H1 (cell line): ENCODE measurements around the gene TXNIP.

Source experiments
- BRCA1 ChIP-seq: IDR thresholded peaks from 2 replicates; pipeline ENCODE4 v1.6.1; 2012; ENCODE audit warnings: low read depth, low read length, improper control_type of control experiment
- CBX8 ChIP-seq: fragments of 300-800, 300-1000 bp; sonication (generic); IDR thresholded peaks from 2 replicates; pipeline ENCODE4 v1.7.1; 2016; ENCODE audit warnings: low read depth, low read length, borderline replicate concordance
- CEBPB ChIP-seq: IDR thresholded peaks from 2 replicates; pipeline ENCODE4 v1.6.1; 2012; ENCODE audit warnings: low read depth, low read length
- CTCF ChIP-seq, 3 experiments: IDR thresholded peaks; 1 replicate in 2 of 3; 2 replicates in 1 of 3; pipeline versions ENCODE4 v1.5.1 to v1.6.1; 2011; ENCODE audit warnings: low read length in 3 of 3, mild to moderate bottlenecking in 3 of 3, inconsistent platforms in 2 of 3, low read depth in 1 of 3, moderate library complexity in 1 of 3; ENCODE audit not compliant: insufficient read depth in 1 of 3; ENCODE audit errors: control extremely low read depth in 1 of 3
- E2F6 ChIP-seq: IDR thresholded peaks from 2 replicates; pipeline ENCODE4 v1.6.1; 2012; ENCODE audit warnings: inconsistent platforms
- EP300 ChIP-seq, 2 experiments: IDR thresholded peaks; 1 replicate in 1 of 2; 2 replicates in 1 of 2; pipeline ENCODE4 v1.6.1; 2011 to 2012; ENCODE audit warnings: low read depth in 2 of 2, low read length in 2 of 2, mild to moderate bottlenecking in 2 of 2, borderline replicate concordance in 1 of 2, inconsistent platforms in 1 of 2, moderate library complexity in 1 of 2
- EZH2 ChIP-seq: fragments of 200-600 bp; sonication (generic); IDR thresholded peaks from 2 replicates; pipeline ENCODE4 v1.7.1; 2012; ENCODE audit warnings: low read depth, mild to moderate bottlenecking, moderate library complexity, low read length, inconsistent platforms; ENCODE audit not compliant: severe bottlenecking
- MAFK ChIP-seq: IDR thresholded peaks from 2 replicates; pipeline ENCODE4 v1.6.1; 2012; ENCODE audit warnings: low read depth, mild to moderate bottlenecking, improper control_type of control experiment, low read length
- POLR2AphosphoS5 ChIP-seq: IDR thresholded peaks from 2 replicates; pipeline ENCODE4 v1.6.1; 2011; ENCODE audit warnings: low read depth, low read length
- SP2 ChIP-seq: IDR thresholded peaks from 2 replicates; pipeline ENCODE4 v1.6.1; 2012; ENCODE audit warnings: mild to moderate bottlenecking, low read length, inconsistent platforms
- ZNF274 ChIP-seq: IDR thresholded peaks from 2 replicates; pipeline ENCODE4 v1.7.0; 2012; ENCODE audit warnings: low read length, borderline replicate concordance; ENCODE audit errors: extremely low read depth
- TF ChIP-seq, protein P1 (sequence below): IDR thresholded peaks from 2 replicates; pipeline ENCODE4 v1.6.1; 2012; ENCODE audit warnings: inconsistent platforms

GRCh38 chr1:145963265-145964019 lies 32.9 kb downstream of the TXNIP start:
- no peak for TF ChIP-seq E2F6
- no peak for TF ChIP-seq CTCF (IDR thresholded peaks at IDR 0.05; ENCODE audit: control extremely low read depth in 1 of 3, insufficient read depth in 1 of 3, low read depth in 1 of 3, low read length in 3 of 3)
- TF ChIP-seq EP300 (IDR thresholded peaks at IDR 0.05; ENCODE audit: borderline replicate concordance in 1 of 2, low read depth in 2 of 2, low read length in 2 of 2), result no peak
- TF ChIP-seq EZH2, result no peak
- TF ChIP-seq, protein P1, sequence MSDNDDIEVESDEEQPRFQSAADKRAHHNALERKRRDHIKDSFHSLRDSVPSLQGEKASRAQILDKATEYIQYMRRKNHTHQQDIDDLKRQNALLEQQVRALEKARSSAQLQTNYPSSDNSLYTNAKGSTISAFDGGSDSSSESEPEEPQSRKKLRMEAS, result no peak
- TF ChIP-seq SP2, result no peak
- TF ChIP-seq ZNF274, result no peak
- no peak for TF ChIP-seq MAFK
- TF ChIP-seq BRCA1, result no peak
- no peak; the same call in 1 of the 2 replicates for TF ChIP-seq CBX8
- TF ChIP-seq POLR2AphosphoS5, result no peak
- no peak for TF ChIP-seq CEBPB
